ENCODE results near the gene NR6A1. TPM values are rescaled to one million over a fixed set of nuclear protein-coding genes. Genes with fewer than 3 reads are reported as not detected.

NR6A1 gene
- total RNA-seq, 1 donor from 2014 or later = 0.53 TPM

GRCh38 chr9:124754289-124754688, 16.8 kb downstream of the NR6A1 start:
- H3K36me3 ChIP-seq = no peaks in the 10 kb centered on the region
- no peaks in the 10 kb centered on the region for H3K9me3 ChIP-seq
- no peak overlapping the region for H3K4me3 ChIP-seq
- no peak overlapping the region for H3K27ac ChIP-seq
- no peak for DNase-seq (ENCODE audit: low spot score in 2 of 2)
- intact Hi-C loops (cut with DNase I) = loop anchor here (10.0 kb wide), 1 partner anchor 729 kb away; no protein-coding TSS in a partner anchor
- no peaks in the 10 kb centered on the region for H3K4me1 ChIP-seq
- TF ChIP-seq CTCF (IDR thresholded peaks at IDR 0.05) = no peak
- no peaks in the 10 kb centered on the region for H3K27me3 ChIP-seq

GRCh38 chr9:124752967-124753366, 18.1 kb downstream of the NR6A1 start:
- Histone ChIP-seq H3K9me3 (no peaks in the 10 kb centered on the region), H3K36me3 (no peaks in the 10 kb centered on the region), H3K27me3 (no peaks in the 10 kb centered on the region), H3K27ac (no peak overlapping the region), H3K4me3 (no peak overlapping the region), H3K4me1 (no peaks in the 10 kb centered on the region)
- intact Hi-C loops (cut with DNase I) = loop anchor here (10.0 kb wide), 1 partner anchor 728 kb away; no protein-coding TSS in a partner anchor
- no peak for TF ChIP-seq CTCF (IDR thresholded peaks at IDR 0.05)
- DNase-seq (ENCODE audit: low spot score in 2 of 2) = no peak

- H3K9me3 ChIP-seq = no peaks in the 10 kb centered on the region
- H3K4me1 ChIP-seq = no peaks in the 10 kb centered on the region
- intact Hi-C loops (cut with DNase I) = loop anchor here (10.0 kb wide), 1 partner anchor 725 kb away; no protein-coding TSS in a partner anchor
- DNase-seq (ENCODE audit: low spot score in 2 of 2) = no peak
- no peak overlapping the region for H3K27ac ChIP-seq
- no peaks in the 10 kb centered on the region for H3K36me3 ChIP-seq
- TF ChIP-seq CTCF (IDR thresholded peaks at IDR 0.05) = no peak
- H3K27me3 ChIP-seq = no peaks in the 10 kb centered on the region
- no peak overlapping the region for H3K4me3 ChIP-seq
Observed at GRCh38 chr9:124749781-124750180, 21.3 kb downstream of the NR6A1 start.

GRCh38 chr9:124749284-124749683, 21.8 kb downstream of the NR6A1 start:
- intact Hi-C loops (cut with DNase I) = no loop called here
- H3K27me3 ChIP-seq = no peaks in the 10 kb centered on the region
- no peaks in the 10 kb centered on the region for H3K9me3 ChIP-seq
- no peak overlapping the region for H3K4me3 ChIP-seq
- no peak overlapping the region for H3K27ac ChIP-seq
- DNase-seq (ENCODE audit: low spot score in 2 of 2) = no peak
- no peaks in the 10 kb centered on the region for H3K4me1 ChIP-seq
- H3K36me3 ChIP-seq = no peaks in the 10 kb centered on the region
- TF ChIP-seq CTCF (IDR thresholded peaks at IDR 0.05) = no peak

- no peak for TF ChIP-seq CTCF (IDR thresholded peaks at IDR 0.05)
- no peaks in the 10 kb centered on the region for H3K4me1 ChIP-seq
Observed at GRCh38 chr9:124747065-124747464, 24.0 kb downstream of the NR6A1 start.

More at GRCh38 chr9:124747065-124747464, 24.0 kb downstream of the NR6A1 start:
- H3K27ac ChIP-seq = no peak overlapping the region
- H3K9me3 ChIP-seq = no peaks in the 10 kb centered on the region
- no peaks in the 10 kb centered on the region for H3K27me3 ChIP-seq
- no peak overlapping the region for H3K4me3 ChIP-seq
- intact Hi-C loops (cut with DNase I) = no loop called here
- no peaks in the 10 kb centered on the region for H3K36me3 ChIP-seq
- no peak for DNase-seq (ENCODE audit: low spot score in 2 of 2)

Data from ascending aorta (tissue), 2 donors.